NCI-H2107 treated with DMSO at 0.1 percent for 48 hours (cell line): Measurements from ENCODE around the gene IL6R.

Experiments used
- DNase-seq: peaks from one replicate; lab custom pipeline; 2025; ENCODE audit not compliant: unreplicated experiment; lab: John Stamatoyannopoulos, UW

The IL6R gene

DNA sequence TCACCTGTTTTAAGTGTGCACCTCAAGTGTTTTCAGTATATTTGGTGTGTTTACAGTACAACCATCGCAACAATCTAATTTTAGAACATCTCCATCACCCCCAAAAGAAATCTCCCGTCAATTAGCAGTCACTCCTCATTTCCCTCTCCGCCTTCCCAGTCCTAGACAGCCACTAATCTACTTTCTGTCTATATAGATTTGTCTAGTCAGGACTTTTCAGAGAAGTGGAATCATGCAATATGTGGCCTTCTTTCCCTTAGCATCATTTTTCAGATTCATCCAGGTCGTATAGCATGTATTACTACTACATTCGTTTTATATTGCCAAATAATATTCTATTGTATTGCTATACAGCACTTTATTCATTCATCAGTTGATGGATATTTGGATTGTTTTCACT is 98.8 kb downstream of the IL6R start:
- DNase-seq = no peak

DNA sequence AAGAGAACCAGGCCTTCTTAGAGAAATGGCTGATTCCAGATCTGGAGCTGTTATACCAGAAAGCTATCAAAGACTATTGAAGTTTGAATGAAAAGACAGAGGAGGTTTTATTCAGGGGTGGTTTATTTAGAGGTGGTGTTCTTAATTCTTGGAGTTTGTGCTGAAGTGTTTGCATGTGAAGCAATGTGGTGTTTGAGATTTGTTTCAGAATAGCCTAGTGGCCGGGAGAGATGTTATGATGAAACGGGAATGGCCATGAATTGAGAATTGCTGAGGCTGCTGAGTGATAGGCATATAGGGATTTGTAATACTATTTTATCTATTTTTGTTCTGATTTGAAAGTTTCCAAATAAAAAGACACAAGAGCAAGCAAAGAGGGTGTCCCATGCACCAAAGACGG is 107.6 kb downstream of the IL6R start:
- no peak for DNase-seq

DNA sequence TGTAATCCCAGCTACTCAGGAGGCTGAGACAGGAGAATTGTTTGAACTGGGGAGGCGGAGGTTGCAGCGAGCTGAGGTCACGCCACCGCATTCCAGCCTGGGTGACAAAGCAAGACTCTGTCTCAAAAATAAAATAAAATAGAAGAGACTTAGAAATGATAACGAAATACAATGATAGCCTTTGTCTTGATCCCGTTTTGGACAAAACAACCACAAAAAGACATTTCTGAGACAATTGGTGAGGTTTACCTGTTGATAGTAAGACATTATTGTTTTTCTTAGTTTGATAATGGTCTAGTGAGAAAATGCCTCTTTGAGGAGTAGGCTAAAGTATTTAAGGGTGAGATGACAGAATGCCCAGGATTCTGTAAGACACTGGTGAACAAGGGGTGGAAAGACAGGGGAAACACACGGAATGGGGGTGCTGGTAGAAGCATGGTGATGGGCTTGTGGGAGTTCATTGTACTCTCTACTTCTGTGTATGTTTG is 109.0 kb downstream of the IL6R start:
- no peak for DNase-seq

DNA sequence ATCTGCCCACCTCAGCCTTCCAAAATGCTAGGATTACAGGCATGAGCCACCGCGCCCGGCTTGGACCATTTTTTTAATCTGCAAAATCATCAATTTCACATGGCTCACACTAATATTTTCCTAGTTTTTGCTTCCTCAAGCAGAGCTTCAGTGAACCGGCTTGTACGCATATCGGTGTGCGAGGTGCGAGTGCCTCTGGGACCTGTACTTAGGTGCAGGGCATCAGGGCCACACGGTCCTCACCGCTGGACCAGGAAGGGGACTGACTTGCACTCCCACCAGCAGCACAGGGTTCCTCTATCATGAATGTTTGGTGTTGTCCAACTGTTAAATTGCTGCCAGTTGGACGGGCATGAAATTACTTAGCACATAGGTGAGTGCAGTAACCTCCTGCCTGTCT is 112.5 kb downstream of the IL6R start:
- no peak for DNase-seq
